ENCODE results near the gene SPATA31A1. TPM values are rescaled to one million over a fixed set of nuclear protein-coding genes. Genes with fewer than 3 reads are reported as not detected.
"Not testable (repeated sequence)": the region's sequence is repeated elsewhere in the genome, so short reads cannot be mapped to it uniquely, and the experiment has no call there.

The SPATA31A1 gene
- not detected for total RNA-seq (2013)
- polyA plus RNA-seq (not detected), polyA minus RNA-seq (not detected in 2 replicates), total RNA-seq (0 reads per million in 11 experiments)

DNA sequence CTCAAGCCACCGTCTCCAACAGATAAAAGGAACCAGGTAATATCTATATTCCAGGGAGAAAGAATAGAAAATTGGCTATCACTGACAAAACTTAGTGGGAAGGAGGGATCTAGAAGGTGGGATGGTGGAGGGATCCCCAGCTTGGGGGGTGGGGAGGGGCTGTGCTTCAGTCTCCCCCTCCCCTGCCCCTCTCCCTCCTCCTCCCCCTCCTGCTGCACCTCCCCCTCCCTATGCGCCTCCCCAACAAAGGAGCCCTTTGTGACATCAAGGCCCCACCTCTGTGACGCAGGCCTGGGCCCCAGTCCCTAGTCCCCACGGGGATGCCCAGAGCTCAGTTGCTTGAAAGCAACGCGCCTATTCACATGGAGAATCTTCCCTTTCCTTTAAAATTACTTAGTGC lies at the start of gene SPATA31A1:
Gene SPATA31A1 (plus strand): TSS at position 301 of the 400 bp plus-strand sequence. CDS start 62 bp downstream, at position 363.
- H3K4me3 Mint-ChIP-seq; intact Hi-C loops (cut with micrococcal nuclease); H3K27ac Mint-ChIP-seq; H3K27me3 Mint-ChIP-seq (ENCODE audit: low read depth in 3 of 3); H4K20me1 ChIP-seq (ENCODE audit: insufficient read depth, low read length); H3K36me3 Mint-ChIP-seq; H3K4me2 ChIP-seq (replicated peaks; ENCODE audit: extremely low read depth, low read length, poor library complexity, severe bottlenecking); H3K79me2 ChIP-seq (ENCODE audit: insufficient read depth, low read length); H3K9ac ChIP-seq (ENCODE audit: insufficient read depth, low read length, poor library complexity, severe bottlenecking); H3K4me3 ChIP-seq (replicated peaks in 1 of 3; ENCODE audit: low read depth in 2 of 3, low read length in 3 of 3); H3K4me1 ChIP-seq (ENCODE audit: control insufficient read depth in 1 of 2, insufficient read depth in 2 of 2, low read length in 2 of 2); DNase-seq; H3K9me3 ChIP-seq (replicated peaks in 1 of 2; ENCODE audit: control insufficient read depth in 1 of 2, insufficient read depth in 1 of 2, low read length in 2 of 2); H3K27ac ChIP-seq (ENCODE audit: low read depth in 1 of 2, low read length in 2 of 2); H3K36me3 ChIP-seq (replicated peaks in 1 of 2; ENCODE audit: control insufficient read depth in 1 of 2, insufficient read depth in 2 of 2, low read length in 2 of 2); H2AFZ ChIP-seq (ENCODE audit: insufficient read depth, low read depth, low read length, poor library complexity, severe bottlenecking); H3K27me3 ChIP-seq (ENCODE audit: control insufficient read depth in 2 of 2, insufficient read depth in 2 of 2, low read length in 2 of 2); H3K4me1 Mint-ChIP-seq; H3K9me3 Mint-ChIP-seq: not testable (repeated sequence)
- no CpG with 5 or more reads among the region's 6 CpGs for WGBS (ENCODE audit: insufficient coverage)

DNA sequence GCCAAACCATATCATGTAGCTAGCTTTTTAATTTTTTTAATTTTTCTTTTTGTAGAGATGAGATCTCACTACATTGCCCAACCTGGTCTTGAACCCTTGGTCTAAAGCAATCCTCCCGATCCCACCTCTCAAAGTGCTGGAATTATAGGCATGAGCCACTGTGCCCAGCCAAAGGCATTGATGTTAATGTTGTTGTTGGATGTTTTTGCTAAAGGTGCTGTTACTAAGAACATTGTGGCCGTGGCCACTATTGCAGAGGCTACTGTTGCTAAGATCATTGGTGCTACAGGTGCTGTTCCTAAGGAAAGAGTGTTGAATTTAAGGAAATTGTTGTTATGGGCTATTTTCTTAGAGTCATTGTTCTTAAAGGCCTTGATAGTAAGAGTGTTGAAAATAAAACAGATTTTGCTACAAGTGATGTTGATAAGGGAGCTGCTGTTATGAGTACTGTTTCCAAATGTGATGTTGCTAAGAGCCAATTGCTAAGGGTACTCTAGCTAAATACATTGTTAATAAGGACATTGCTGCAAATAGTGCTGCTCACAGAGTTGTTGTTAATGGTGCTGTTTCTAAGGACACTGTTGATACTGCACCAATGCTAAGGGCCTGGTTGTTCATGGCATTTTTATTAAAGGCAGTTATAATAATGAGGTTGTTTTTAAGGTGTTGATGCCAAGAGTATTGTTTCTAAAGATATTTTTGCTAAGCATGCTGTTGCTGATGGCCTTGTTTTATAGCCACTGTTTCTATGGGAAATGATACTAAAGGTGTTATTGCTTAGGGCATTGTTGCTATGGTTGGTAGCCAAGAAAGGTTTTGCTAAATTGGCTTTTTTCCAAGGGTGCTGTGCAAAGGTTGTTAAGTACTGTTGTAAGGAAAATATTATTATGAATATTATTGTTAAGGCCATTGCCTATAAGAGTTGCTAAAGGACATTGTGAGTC lies 52.1 kb downstream of the SPATA31A1 start:
- intact Hi-C loops (cut with micrococcal nuclease); H3K27ac ChIP-seq (ENCODE audit: low read depth in 1 of 2, low read length in 2 of 2); H3K4me1 Mint-ChIP-seq; H2AFZ ChIP-seq (ENCODE audit: insufficient read depth, low read depth, low read length, poor library complexity, severe bottlenecking); H3K4me3 ChIP-seq (replicated peaks in 1 of 3; ENCODE audit: low read depth in 2 of 3, low read length in 3 of 3); H3K36me3 Mint-ChIP-seq; H3K4me2 ChIP-seq (replicated peaks; ENCODE audit: extremely low read depth, low read length, poor library complexity, severe bottlenecking); H3K9me3 ChIP-seq (replicated peaks in 1 of 2; ENCODE audit: control insufficient read depth in 1 of 2, insufficient read depth in 1 of 2, low read length in 2 of 2); H3K27ac Mint-ChIP-seq; H3K9ac ChIP-seq (ENCODE audit: insufficient read depth, low read length, poor library complexity, severe bottlenecking); H4K20me1 ChIP-seq (ENCODE audit: insufficient read depth, low read length); DNase-seq; H3K4me1 ChIP-seq (ENCODE audit: control insufficient read depth in 1 of 2, insufficient read depth in 2 of 2, low read length in 2 of 2); H3K36me3 ChIP-seq (replicated peaks in 1 of 2; ENCODE audit: control insufficient read depth in 1 of 2, insufficient read depth in 2 of 2, low read length in 2 of 2); H3K27me3 Mint-ChIP-seq (ENCODE audit: low read depth in 3 of 3); H3K79me2 ChIP-seq (ENCODE audit: insufficient read depth, low read length); H3K27me3 ChIP-seq (ENCODE audit: control insufficient read depth in 2 of 2, insufficient read depth in 2 of 2, low read length in 2 of 2); H3K4me3 Mint-ChIP-seq; H3K9me3 Mint-ChIP-seq: not testable (repeated sequence)
- no CpG with 5 or more reads among the region's 2 CpGs for WGBS (ENCODE audit: insufficient coverage)

DNA sequence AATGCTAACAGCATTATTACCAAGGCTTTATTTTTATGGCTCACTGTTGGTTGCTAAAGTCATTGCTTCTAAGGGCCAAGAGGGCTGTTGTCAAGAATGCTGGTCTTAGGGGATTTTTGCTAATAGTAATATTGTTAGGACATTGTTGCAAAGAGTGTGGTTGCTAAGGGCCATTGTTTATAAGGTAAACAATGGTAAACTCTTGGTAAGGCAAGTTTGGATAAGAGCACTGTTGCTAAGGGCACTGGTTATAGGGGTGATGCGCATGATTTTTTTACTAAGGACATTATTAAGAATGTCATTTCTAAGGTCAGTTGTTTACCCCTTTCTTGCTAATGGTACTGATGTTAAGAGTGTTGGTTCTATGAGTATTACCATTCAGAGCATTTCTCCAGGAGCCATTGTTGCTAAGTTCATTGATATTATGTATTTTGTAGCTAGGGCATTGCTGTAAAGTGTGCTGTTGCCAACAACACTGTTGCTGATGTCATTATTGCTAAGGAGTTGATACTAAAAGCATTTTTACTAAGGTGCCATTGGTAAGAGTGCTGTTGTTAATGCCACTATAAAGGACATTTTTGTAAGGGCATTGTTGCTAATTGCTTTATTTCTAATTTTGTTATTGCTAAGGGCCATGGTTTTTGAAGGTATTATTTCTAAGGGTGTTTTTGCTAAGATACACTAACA lies 55.9 kb downstream of the SPATA31A1 start:
- H3K4me1 ChIP-seq (ENCODE audit: control insufficient read depth in 1 of 2, insufficient read depth in 2 of 2, low read length in 2 of 2); H3K27me3 Mint-ChIP-seq (ENCODE audit: low read depth in 3 of 3); H3K9ac ChIP-seq (ENCODE audit: insufficient read depth, low read length, poor library complexity, severe bottlenecking); H3K27me3 ChIP-seq (ENCODE audit: control insufficient read depth in 2 of 2, insufficient read depth in 2 of 2, low read length in 2 of 2); H3K36me3 ChIP-seq (replicated peaks in 1 of 2; ENCODE audit: control insufficient read depth in 1 of 2, insufficient read depth in 2 of 2, low read length in 2 of 2); H4K20me1 ChIP-seq (ENCODE audit: insufficient read depth, low read length); DNase-seq; H3K27ac ChIP-seq (ENCODE audit: low read depth in 1 of 2, low read length in 2 of 2); H3K9me3 Mint-ChIP-seq; H3K4me2 ChIP-seq (replicated peaks; ENCODE audit: extremely low read depth, low read length, poor library complexity, severe bottlenecking); H3K4me1 Mint-ChIP-seq; H3K27ac Mint-ChIP-seq; H3K9me3 ChIP-seq (replicated peaks in 1 of 2; ENCODE audit: control insufficient read depth in 1 of 2, insufficient read depth in 1 of 2, low read length in 2 of 2); H3K4me3 Mint-ChIP-seq; H3K4me3 ChIP-seq (replicated peaks in 1 of 3; ENCODE audit: low read depth in 2 of 3, low read length in 3 of 3); H2AFZ ChIP-seq (ENCODE audit: insufficient read depth, low read depth, low read length, poor library complexity, severe bottlenecking); H3K36me3 Mint-ChIP-seq; intact Hi-C loops (cut with micrococcal nuclease); H3K79me2 ChIP-seq (ENCODE audit: insufficient read depth, low read length): not testable (repeated sequence)
- no CpG with 5 or more reads among the region's 1 CpG for WGBS (ENCODE audit: insufficient coverage)

Data from CD14-positive monocyte (primary cell).